GM21390 (cell line): Measurements from ENCODE around the gene ZFP90.
"Not testable (repeated sequence)": the region's sequence is repeated elsewhere in the genome, so short reads cannot be mapped to it uniquely, and the experiment has no call there.

ENCODE experiments used
- ATAC-seq: cut with Tn5 transposase; IDR thresholded peaks from one replicate; pipeline ENCODE4 v1.9.1; 2021; ENCODE audit not compliant: unreplicated experiment

The ZFP90 gene

GRCh38 chr16:68538880-68539701, at the start of gene ZFP90:
ZFP90 (plus strand) TSS chr16:68539291; CDS start chr16:68539793, 502 bp downstream.
- ATAC-seq, result peak; percentile 90

- ATAC-seq, result no peak
Measured at GRCh38 chr16:68490358-68490757, 48.7 kb upstream of the ZFP90 start.

GRCh38 chr16:68490829-68491575, 48.1 kb upstream of the ZFP90 start:
- no peak for ATAC-seq

GRCh38 chr16:68491576-68491950, 47.5 kb upstream of the ZFP90 start:
- ATAC-seq, result no peak

- no peak for ATAC-seq
Measured at GRCh38 chr16:68492151-68492542, 46.9 kb upstream of the ZFP90 start.

- ATAC-seq, result no peak
Measured at GRCh38 chr16:68492543-68493411, 46.3 kb upstream of the ZFP90 start.

GRCh38 chr16:68493412-68494070, 45.5 kb upstream of the ZFP90 start:
- ATAC-seq, result no peak

- not testable (repeated sequence) for ATAC-seq
Measured at GRCh38 chr16:68494261-68494660, 44.8 kb upstream of the ZFP90 start.

GRCh38 chr16:68496689-68497088, 42.4 kb upstream of the ZFP90 start:
- no peak for ATAC-seq

GRCh38 chr16:68499006-68499405, 40.1 kb upstream of the ZFP90 start:
- ATAC-seq, result no peak

- ATAC-seq, result no peak
Measured at GRCh38 chr16:68503334-68503733, 35.8 kb upstream of the ZFP90 start.

GRCh38 chr16:68504066-68504465, 35.0 kb upstream of the ZFP90 start:
- ATAC-seq, result no peak

- no peak for ATAC-seq
Measured at GRCh38 chr16:68506331-68507053, 32.6 kb upstream of the ZFP90 start.

GRCh38 chr16:68508013-68508412, 31.1 kb upstream of the ZFP90 start:
- ATAC-seq, result no peak

- no peak for ATAC-seq
Measured at GRCh38 chr16:68508641-68509240, 30.4 kb upstream of the ZFP90 start.

GRCh38 chr16:68509381-68509780, 29.7 kb upstream of the ZFP90 start:
- ATAC-seq, result no peak

GRCh38 chr16:68510775-68511174, 28.3 kb upstream of the ZFP90 start:
- no peak for ATAC-seq

GRCh38 chr16:68512183-68512582, 26.9 kb upstream of the ZFP90 start:
- ATAC-seq, result no peak

- no peak for ATAC-seq
Measured at GRCh38 chr16:68512742-68513141, 26.3 kb upstream of the ZFP90 start.

GRCh38 chr16:68514511-68514910, 24.6 kb upstream of the ZFP90 start:
- no peak for ATAC-seq
